IPS-20b (cell line): ENCODE results near the gene IPO9.
"Not testable (repeated sequence)": the region's sequence is repeated elsewhere in the genome, so short reads cannot be mapped to it uniquely, and the experiment has no call there.

Source experiments
- H3K27ac ChIP-seq: one replicate; pipeline ENCODE4 v1.5.1; 2013; ENCODE audit warnings: low read length
- H3K27me3 ChIP-seq: 2 replicates; pipeline ENCODE4 v1.6.1; 2013; ENCODE audit warnings: mild to moderate bottlenecking, low read length, inconsistent platforms; ENCODE audit not compliant: insufficient read depth
- H3K36me3 ChIP-seq: 2 replicates; pipeline ENCODE4 v1.6.1; 2013; ENCODE audit warnings: low read depth, mild to moderate bottlenecking, inconsistent platforms, low read length, moderate library complexity; ENCODE audit not compliant: insufficient read depth
- H3K4me1 ChIP-seq: 2 replicates; pipeline ENCODE4 v1.6.1; 2013; ENCODE audit warnings: mild to moderate bottlenecking, control low read depth, inconsistent platforms, low read length, moderate library complexity; ENCODE audit not compliant: insufficient read depth
- H3K4me3 ChIP-seq: 2 replicates; pipeline ENCODE4 v1.5.1; 2013; ENCODE audit warnings: mild to moderate bottlenecking, low read length, inconsistent platforms
- H3K9ac ChIP-seq: 2 replicates; pipeline ENCODE4 v1.6.1; 2013; ENCODE audit warnings: low read depth, mild to moderate bottlenecking, inconsistent platforms, low read length, moderate library complexity
- H3K9me3 ChIP-seq: 2 replicates; pipeline ENCODE4 v1.6.1; 2013; ENCODE audit warnings: mild to moderate bottlenecking, low read depth, low read length, inconsistent platforms; ENCODE audit not compliant: insufficient read depth

The IPO9 gene

DNA sequence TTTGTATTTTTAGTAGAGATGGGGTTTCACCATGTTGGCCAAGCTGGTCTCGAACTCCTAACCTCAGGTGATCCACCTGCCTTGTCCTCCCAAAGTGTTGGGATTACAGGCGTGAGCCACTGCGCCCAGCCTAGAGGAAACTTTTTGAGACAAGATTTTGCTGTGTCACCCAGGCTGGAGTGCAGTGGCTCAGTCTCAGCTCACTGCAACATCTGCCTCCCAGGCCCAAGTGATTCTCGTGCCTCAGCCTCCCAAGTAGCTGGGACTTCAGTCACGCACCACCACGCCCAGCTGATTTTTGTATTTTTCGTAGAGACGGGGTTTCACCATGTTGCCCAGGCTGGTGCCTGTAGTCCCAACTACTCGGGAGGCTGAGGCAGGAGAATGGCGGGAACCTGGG, 10.1 kb downstream of the IPO9 start:
- Histone ChIP-seq H3K36me3 (peaks cover 28% of the 10 kb centered on the region), H3K4me1 (peaks cover 17% of the 10 kb centered on the region)

DNA sequence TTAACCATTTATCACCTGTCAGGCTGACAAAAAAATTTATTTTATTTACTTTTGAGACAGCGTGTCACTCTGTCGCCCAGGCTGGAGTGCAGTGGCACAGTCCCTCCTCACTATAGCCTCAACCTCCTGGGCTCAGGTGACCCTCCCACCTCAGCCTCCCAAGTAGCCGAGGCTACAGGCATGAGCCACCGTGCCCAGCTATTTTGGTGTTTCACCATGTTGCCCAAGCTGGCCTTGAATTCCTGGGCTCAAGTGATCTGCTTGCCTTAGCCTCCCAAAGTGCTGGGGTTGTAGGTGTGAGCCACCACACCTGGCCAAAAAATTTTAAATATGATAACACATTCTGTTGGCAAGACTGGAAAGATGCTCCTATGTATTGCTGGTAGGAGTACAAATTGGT, 11.1 kb downstream of the IPO9 start:
- H3K4me1 ChIP-seq: peaks cover 17% of the 10 kb centered on the region
- no peak overlapping the region for H3K27ac ChIP-seq
- no peaks in the 10 kb centered on the region for H3K9me3 ChIP-seq
- H3K9ac ChIP-seq: no peak overlapping the region
- no peak overlapping the region for H3K4me3 ChIP-seq
- peaks cover 25% of the 10 kb centered on the region for H3K36me3 ChIP-seq
- no peaks in the 10 kb centered on the region for H3K27me3 ChIP-seq

More for the DNA sequence above, 10.1 kb downstream of the IPO9 start:
- H3K27me3 ChIP-seq, H3K9me3 ChIP-seq, H3K9ac ChIP-seq, H3K4me3 ChIP-seq, H3K27ac ChIP-seq: not testable (repeated sequence)

DNA sequence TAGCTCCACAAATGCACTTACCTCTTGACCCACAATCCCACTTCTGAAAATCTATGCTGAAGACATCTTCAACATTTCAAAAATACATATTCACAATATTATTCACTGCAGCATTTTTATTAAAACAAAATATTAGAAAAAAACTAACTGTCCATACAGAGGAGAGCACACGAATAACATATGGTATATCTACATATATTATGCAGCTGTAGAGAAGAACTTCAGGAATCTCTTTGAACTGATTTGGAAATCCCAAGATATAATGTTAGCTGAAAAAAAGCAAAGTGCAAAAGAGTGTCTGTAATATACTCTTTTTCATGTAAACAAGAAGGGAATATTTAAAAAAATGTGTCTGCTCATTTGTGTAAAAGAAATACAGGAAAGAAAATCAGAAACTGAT, 11.5 kb downstream of the IPO9 start:
- no peak overlapping the region for H3K9ac ChIP-seq
- peaks cover 21% of the 10 kb centered on the region for H3K36me3 ChIP-seq
- H3K4me3 ChIP-seq: no peak overlapping the region
- no peak overlapping the region for H3K27ac ChIP-seq
- H3K9me3 ChIP-seq: no peaks in the 10 kb centered on the region
- H3K27me3 ChIP-seq: no peaks in the 10 kb centered on the region
- H3K4me1 ChIP-seq: peaks cover 17% of the 10 kb centered on the region

DNA sequence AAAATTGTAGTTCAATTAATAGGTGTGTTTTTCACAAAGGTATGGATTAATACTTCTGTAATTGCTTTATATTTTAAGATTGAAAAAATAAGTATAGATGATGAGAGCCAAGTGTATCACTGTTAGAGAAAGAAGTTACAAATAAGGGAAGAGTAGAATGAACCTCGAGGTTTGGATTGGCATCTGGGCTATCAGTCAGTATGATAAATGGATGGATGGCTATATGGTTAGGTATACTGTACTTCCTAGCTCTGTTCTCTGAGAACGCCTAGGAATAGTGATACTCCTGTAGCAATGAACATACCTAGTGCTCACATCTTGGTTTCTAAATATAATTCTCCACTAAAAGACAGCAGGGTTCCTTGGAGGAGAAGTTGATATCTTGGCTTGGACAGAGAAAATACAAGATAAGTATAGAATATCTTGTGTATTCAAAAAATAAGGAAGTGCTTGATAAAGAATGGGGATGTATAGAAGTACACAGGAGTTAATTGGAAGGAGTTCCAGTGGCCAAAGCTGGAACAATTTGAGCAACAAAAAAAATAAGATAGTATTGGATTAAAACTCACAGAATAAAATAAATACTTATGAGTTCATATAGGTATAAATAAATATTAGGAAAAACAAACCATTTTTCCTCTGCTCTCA, 12.4 kb downstream of the IPO9 start:
- Histone ChIP-seq H3K27ac (no peak overlapping the region), H3K4me1 (peaks cover 17% of the 10 kb centered on the region), H3K9me3 (no peaks in the 10 kb centered on the region), H3K36me3 (peaks cover 15% of the 10 kb centered on the region), H3K4me3 (no peak overlapping the region), H3K9ac (no peak overlapping the region), H3K27me3 (no peaks in the 10 kb centered on the region)

DNA sequence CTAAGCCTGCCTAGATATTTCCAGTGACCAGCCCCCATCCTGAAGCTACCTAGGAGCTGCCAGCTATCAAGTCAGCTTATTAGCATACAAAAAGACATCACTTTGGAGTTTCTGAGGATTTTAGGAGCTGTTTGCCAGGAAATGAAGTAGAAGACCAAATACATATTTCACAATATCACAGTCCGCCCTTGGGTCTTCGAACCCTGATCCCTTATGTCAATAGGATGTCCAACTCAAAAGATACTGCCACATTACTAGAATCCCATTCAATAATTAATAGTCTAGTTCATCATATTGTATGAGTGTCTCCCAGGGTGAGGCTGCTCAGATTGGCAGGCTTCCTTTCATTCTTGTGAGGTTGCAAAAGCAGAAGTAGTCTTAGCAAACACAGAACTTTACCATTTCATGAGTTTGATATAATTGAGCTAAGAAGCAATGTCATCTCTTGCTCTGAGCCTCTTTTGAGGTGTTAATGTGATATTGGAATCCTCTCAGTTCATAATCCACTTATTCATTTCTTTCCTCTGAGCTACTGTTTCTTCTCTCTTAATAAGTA, 13.6 kb downstream of the IPO9 start:
- Histone ChIP-seq H3K4me1 (peaks cover 17% of the 10 kb centered on the region), H3K27me3 (no peaks in the 10 kb centered on the region), H3K36me3 (peaks cover 22% of the 10 kb centered on the region), H3K9ac (no peak overlapping the region), H3K27ac (no peak overlapping the region), H3K9me3 (no peaks in the 10 kb centered on the region), H3K4me3 (no peak overlapping the region)

DNA sequence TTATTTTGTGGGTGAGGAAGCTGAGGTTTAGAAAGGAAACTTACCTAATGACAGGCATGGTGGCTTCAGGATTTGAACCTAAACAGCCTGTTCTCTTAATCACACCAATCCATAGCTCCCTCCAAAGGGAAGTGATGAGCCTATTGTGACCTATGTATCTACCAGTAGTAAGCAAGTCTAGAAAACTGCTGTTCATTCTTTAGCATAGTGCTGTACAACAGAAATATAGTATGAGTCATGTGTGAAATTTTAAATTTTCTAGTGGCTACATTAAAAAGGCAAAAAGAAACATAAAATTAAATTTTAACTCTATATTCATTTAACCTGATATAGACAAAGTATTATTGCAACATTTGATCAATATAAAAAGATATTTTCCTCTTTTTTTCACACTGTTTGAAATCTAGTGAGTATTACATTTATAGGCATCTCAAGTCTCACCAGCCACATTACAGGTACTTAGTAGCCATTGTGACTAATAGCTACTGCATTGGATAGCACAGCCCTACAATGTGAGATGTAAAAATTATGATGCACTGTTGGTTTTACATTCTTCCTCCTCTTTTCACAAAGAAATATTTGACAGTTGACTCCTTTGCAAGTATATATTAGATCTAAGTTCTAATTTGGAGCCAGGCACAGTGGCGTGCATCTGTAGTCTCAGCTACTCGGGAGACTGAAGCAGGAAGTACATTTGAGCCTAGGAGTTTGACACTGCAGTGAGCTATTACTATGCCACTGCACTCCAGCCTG, 16.6 kb downstream of the IPO9 start:
- Histone ChIP-seq H3K27me3 (no peaks in the 10 kb centered on the region), H3K9ac (no peak overlapping the region), H3K9me3 (no peaks in the 10 kb centered on the region), H3K27ac (no peak overlapping the region), H3K36me3 (peaks cover 45% of the 10 kb centered on the region), H3K4me3 (no peak overlapping the region), H3K4me1 (peaks cover 17% of the 10 kb centered on the region)

DNA sequence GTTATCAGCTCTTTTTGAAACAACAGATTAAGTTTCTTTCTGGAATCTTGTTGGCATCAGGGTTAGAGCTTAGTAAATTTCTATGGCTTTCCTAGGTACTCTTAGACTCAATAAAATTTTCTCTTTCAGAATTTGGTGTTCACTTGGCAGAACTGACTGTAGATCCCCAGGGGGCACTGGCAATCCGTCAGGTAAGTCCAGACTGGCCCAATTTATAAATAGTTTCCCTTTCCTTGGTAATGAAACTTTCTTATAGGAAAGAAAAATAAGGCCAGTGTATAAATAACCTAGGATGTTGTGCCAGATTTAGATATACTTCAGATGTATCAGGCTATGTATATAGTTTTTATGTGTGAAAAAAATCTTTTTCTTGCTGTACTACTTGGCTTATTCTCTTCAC, 18.2 kb downstream of the IPO9 start:
- Histone ChIP-seq H3K9ac (no peak overlapping the region), H3K27ac (no peak overlapping the region), H3K4me3 (no peak overlapping the region), H3K9me3 (no peaks in the 10 kb centered on the region), H3K4me1 (peaks cover 10% of the 10 kb centered on the region), H3K27me3 (no peaks in the 10 kb centered on the region), H3K36me3 (peaks cover 57% of the 10 kb centered on the region)

DNA sequence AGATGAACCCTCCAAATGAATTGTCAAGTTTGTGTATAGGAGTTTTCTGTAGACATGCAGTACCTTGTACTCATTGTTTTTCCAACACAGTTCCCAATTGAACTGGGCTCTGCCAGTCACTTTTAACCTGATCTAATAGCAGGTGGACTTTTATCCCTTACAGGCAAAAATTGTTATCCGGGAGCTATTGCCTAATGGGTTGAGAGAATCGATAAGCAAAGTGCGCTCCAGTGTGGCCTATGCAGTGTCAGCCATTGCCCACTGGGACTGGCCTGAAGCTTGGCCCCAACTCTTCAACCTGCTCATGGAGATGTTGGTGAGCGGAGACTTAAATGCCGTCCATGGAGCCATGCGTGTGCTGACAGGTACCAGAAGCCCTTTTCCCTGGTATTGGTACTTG, 19.3 kb downstream of the IPO9 start:
- H3K9me3 ChIP-seq: no peaks in the 10 kb centered on the region
- H3K27ac ChIP-seq: no peak overlapping the region
- H3K4me1 ChIP-seq: no peaks in the 10 kb centered on the region
- H3K36me3 ChIP-seq: peaks cover 68% of the 10 kb centered on the region
- no peak overlapping the region for H3K4me3 ChIP-seq
- H3K9ac ChIP-seq: no peak overlapping the region
- no peaks in the 10 kb centered on the region for H3K27me3 ChIP-seq

DNA sequence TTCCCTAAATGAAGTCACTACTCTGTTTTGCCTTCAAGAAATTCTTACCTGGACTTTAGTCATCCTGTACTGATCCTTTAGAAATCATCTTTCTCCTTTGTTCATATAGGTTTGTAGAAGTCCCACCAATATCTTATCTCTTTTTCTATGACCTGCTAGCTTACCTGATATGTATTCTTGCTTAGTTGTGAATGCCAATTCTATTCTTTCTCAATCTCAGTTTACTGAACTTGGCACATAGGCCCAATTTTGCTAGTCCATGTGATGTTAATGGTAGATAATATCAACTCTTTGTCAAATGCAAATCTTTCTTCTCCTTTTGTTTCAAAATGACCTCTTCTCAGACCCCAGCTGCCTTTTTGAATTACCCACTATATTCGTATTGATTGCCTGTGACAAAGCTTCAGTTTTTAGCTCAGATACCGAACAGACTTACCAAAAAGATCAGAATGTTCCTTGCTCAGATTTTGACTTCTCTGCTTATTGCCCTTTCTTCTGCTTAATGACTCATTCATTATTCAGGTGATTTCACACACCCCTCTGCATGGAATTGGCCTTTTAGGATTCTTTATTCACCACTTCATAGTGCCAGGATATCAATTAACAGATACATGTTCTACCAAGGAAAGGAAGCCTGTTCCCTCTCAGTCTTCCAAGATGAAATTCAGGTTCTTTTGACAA, 20.6 kb downstream of the IPO9 start:
- no peak overlapping the region for H3K27ac ChIP-seq
- H3K27me3 ChIP-seq: no peaks in the 10 kb centered on the region
- H3K9ac ChIP-seq: no peak overlapping the region
- H3K4me3 ChIP-seq: no peak overlapping the region
- peaks cover 77% of the 10 kb centered on the region for H3K36me3 ChIP-seq
- no peaks in the 10 kb centered on the region for H3K9me3 ChIP-seq
- no peaks in the 10 kb centered on the region for H3K4me1 ChIP-seq

DNA sequence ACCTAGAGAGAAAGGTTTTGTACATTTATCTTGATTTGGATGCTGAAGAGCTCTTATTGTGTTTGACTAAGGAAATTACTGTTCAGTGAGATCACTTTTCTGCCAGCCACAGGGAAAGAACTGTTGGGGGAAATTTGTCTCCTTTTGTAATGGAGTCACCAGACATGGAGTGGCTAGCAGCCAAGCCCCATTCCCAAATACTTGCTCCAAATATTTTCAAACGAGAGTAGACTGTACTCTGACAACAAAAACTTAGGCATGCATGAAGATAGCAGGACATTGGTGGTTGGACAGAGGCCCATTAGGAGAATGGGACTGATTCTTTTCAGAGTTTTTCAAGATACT, 21.1 kb downstream of the IPO9 start:
- Histone ChIP-seq H3K9me3 (no peaks in the 10 kb centered on the region), H3K36me3 (peaks cover 82% of the 10 kb centered on the region), H3K27me3 (no peaks in the 10 kb centered on the region), H3K4me1 (no peaks in the 10 kb centered on the region), H3K9ac (no peak overlapping the region), H3K27ac (no peak overlapping the region), H3K4me3 (no peak overlapping the region)

DNA sequence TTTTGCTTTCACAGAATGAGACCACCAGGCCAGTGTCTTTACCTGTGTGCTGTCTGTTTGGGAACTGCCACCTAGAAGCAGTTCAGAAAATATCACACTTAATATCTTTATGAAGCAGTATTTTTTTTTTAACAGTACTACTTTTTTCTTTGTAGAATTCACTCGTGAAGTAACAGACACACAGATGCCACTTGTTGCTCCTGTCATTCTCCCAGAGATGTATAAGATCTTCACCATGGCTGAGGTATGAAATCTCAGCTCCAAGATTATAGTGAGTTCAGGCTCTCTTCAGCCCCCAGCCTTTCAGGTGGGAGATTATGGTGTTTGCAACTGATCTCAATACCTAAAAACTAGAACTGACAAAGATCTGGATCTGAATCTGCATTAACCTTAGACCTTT, 23.0 kb downstream of the IPO9 start:
- no peaks in the 10 kb centered on the region for H3K27me3 ChIP-seq
- no peaks in the 10 kb centered on the region for H3K9me3 ChIP-seq
- H3K27ac ChIP-seq: no peak overlapping the region
- no peak overlapping the region for H3K9ac ChIP-seq
- no peak overlapping the region for H3K4me3 ChIP-seq
- H3K4me1 ChIP-seq: no peaks in the 10 kb centered on the region
- peaks cover 100% of the 10 kb centered on the region for H3K36me3 ChIP-seq

DNA sequence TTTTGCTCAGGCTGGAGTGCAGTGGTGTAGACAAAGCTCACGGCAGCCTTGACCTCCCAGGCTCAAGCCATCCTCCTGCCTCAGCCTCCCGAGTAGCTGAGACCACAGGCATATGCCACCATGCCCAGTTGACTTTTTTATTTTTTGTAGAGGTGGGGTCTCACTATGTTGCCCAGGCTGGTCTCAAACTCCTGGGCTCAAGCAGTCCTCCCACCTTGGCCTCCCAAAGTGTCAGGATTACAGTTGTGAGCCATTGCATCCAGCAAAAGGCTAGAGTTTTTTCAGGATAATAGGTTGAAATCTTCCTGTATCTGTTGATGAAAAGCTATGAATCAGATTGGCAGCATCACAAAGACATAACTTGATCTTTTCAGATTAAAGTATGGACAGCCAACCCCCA, 27.8 kb downstream of the IPO9 start:
- not testable (repeated sequence) for H3K4me1 ChIP-seq, H3K4me3 ChIP-seq, H3K27me3 ChIP-seq, H3K27ac ChIP-seq, H3K9ac ChIP-seq, H3K9me3 ChIP-seq
- peaks cover 100% of the 10 kb centered on the region for H3K36me3 ChIP-seq
